SK-N-SH (cell line): Measurements from ENCODE around the gene GARNL3. TPM values are rescaled to one million over a fixed set of nuclear protein-coding genes. Genes with fewer than 3 reads are reported as not detected.

ENCODE experiments used
- CTCF ChIA-PET: fragments of 300-600, 350-600 bp; formaldehyde crosslinking; extraction: SDS; loops from one replicate; lab custom pipeline; 2021; lab: Yijun Ruan, JAX
- POLR2A ChIA-PET: fragments of 350-600 bp; sonication (Branson Sonifier 250); formaldehyde crosslinking; extraction: SDS; loops from one replicate; lab custom pipeline; 2020; ENCODE audit warnings: antibody characterized with exemption, inconsistent platforms; lab: Yijun Ruan, JAX
- DNase-seq: peaks from one replicate; pipeline ENCODE4 v3.0.0; 2012
- H2AFZ ChIP-seq: fragments of 200-600 bp; sonication (generic); 2 replicates; pipeline ENCODE4 v1.8.1; 2016; ENCODE audit warnings: antibody characterized with exemption, mild to moderate bottlenecking, low read depth
- H3F3A ChIP-seq: fragments of 200-600 bp; sonication (generic); replicated peaks from 2 replicates; pipeline ENCODE3; 2016; ENCODE audit warnings: antibody characterized with exemption, mild to moderate bottlenecking; ENCODE audit not compliant: insufficient read depth
- H3K27ac ChIP-seq, 2 experiments: fragments of 200-500 bp in 1 of 2; fragments of 200-600 bp in 1 of 2; sonication (Bioruptor generic) in 1 of 2; sonication (generic), shearing (Covaris generic) in 1 of 2; 2 replicates each; pipeline versions ENCODE4 v1.5.1 to v1.6.1; 2014 to 2016; ENCODE audit warnings: low read depth in 2 of 2, inconsistent platforms in 1 of 2, low read length in 1 of 2, mild to moderate bottlenecking in 1 of 2, mixed read lengths in 1 of 2
- H3K27me3 ChIP-seq: fragments of 200-600 bp; sonication (generic), shearing (Covaris generic); 2 replicates; pipeline ENCODE4 v1.6.1; 2016; ENCODE audit warnings: mixed run types; ENCODE audit not compliant: insufficient read depth
- H3K36me3 ChIP-seq, 2 experiments: fragments of 200-500 bp in 1 of 2; fragments of 200-600 bp in 1 of 2; sonication (Bioruptor generic) in 1 of 2; sonication (generic) in 1 of 2; replicated peaks in 1 of 2; 2 replicates each; pipeline versions ENCODE3 to v1.5.1; 2014 to 2016; ENCODE audit warnings: low read length in 1 of 2, mild to moderate bottlenecking in 1 of 2; ENCODE audit not compliant: insufficient read depth in 2 of 2, control insufficient read depth in 1 of 2
- H3K4me1 ChIP-seq, 2 experiments: fragments of 200-500 bp in 1 of 2; fragments of 200-600 bp in 1 of 2; sonication (Bioruptor generic) in 1 of 2; sonication (generic), shearing (Covaris generic) in 1 of 2; 2 replicates each; pipeline versions ENCODE4 v1.5.1 to v1.6.1; 2014 to 2016; ENCODE audit warnings: low read depth in 1 of 2, low read length in 1 of 2, mixed run types in 1 of 2; ENCODE audit not compliant: insufficient read depth in 2 of 2, control insufficient read depth in 1 of 2
- H3K4me2 ChIP-seq: fragments of 200-600 bp; sonication (generic), shearing (Covaris generic); 2 replicates; pipeline ENCODE4 v1.6.1; 2017; ENCODE audit warnings: mixed run types
- H3K4me3 ChIP-seq, 2 experiments: fragments of 200-500 bp in 1 of 2; fragments of 200-600 bp in 1 of 2; sonication (Bioruptor generic) in 1 of 2; sonication (generic), shearing (Covaris generic) in 1 of 2; 2 replicates each; pipeline versions ENCODE4 v1.5.1 to v1.8.1; 2014 to 2016; ENCODE audit warnings: low read depth in 2 of 2, inconsistent platforms in 1 of 2, low read length in 1 of 2, mild to moderate bottlenecking in 1 of 2, mixed read lengths in 1 of 2, moderate library complexity in 1 of 2
- H3K79me2 ChIP-seq: fragments of 200-600 bp; sonication (generic); 2 replicates; pipeline ENCODE4 v1.8.1; 2017; ENCODE audit warnings: mild to moderate bottlenecking; ENCODE audit not compliant: insufficient read depth
- H3K9ac ChIP-seq: fragments of 200-600 bp; sonication (generic); 2 replicates; pipeline ENCODE4 v1.6.1; 2017; ENCODE audit warnings: mixed run types
- H3K9me2 ChIP-seq: fragments of 200-600 bp; sonication (generic); 2 replicates; pipeline ENCODE4 v1.6.1; 2017; ENCODE audit warnings: mixed run types
- H3K9me3 ChIP-seq: fragments of 200-600 bp; sonication (generic); 2 replicates; pipeline ENCODE4 v1.6.1; 2017; ENCODE audit warnings: mixed run types, mild to moderate bottlenecking, moderate library complexity
- H4K20me1 ChIP-seq: fragments of 200-600 bp; sonication (generic); 2 replicates; pipeline ENCODE4 v1.6.1; 2017; ENCODE audit warnings: mild to moderate bottlenecking, mixed run types; ENCODE audit not compliant: insufficient read depth
- CHD2 ChIP-seq: fragments of 150-350 bp; IDR thresholded peaks from 2 replicates; pipeline ENCODE4 v1.6.1; 2018; ENCODE audit warnings: low read length; ENCODE audit not compliant: partially characterized antibody
- CTCF ChIP-seq: fragments of 200-600 bp; sonication (generic); IDR thresholded peaks from 2 replicates; pipeline ENCODE4 v1.6.1; 2017; ENCODE audit warnings: antibody characterized with exemption, mild to moderate bottlenecking, moderate library complexity
- EP300 ChIP-seq, 2 experiments: IDR thresholded peaks; 2 replicates each; pipeline versions ENCODE4 v1.4.0 to v1.6.1; 2012; ENCODE audit warnings: borderline replicate concordance in 1 of 2, low read depth in 1 of 2, low read length in 1 of 2
- EZH2phosphoT487 ChIP-seq: fragments of 200-600 bp; sonication (generic); IDR thresholded peaks from 2 replicates; pipeline ENCODE4 v1.6.1; 2017; ENCODE audit warnings: low read depth, mixed run types, mild to moderate bottlenecking, antibody characterized with exemption, moderate library complexity, borderline replicate concordance
- FOSL2 ChIP-seq: IDR thresholded peaks from 2 replicates; pipeline ENCODE4 v1.4.0; 2012; ENCODE audit warnings: low read depth, mild to moderate bottlenecking, moderate library complexity, borderline replicate concordance
- FOXM1 ChIP-seq: IDR thresholded peaks from 2 replicates; pipeline ENCODE4 v1.4.0; 2012; ENCODE audit warnings: low read depth, mild to moderate bottlenecking
- IRF3 ChIP-seq: fragments of 150-350 bp; IDR thresholded peaks from 2 replicates; pipeline ENCODE4 v1.6.1; 2016; ENCODE audit warnings: mild to moderate bottlenecking, low read depth, low read length
- JUND ChIP-seq: IDR thresholded peaks from 2 replicates; pipeline ENCODE4 v1.4.0; 2012
- NRF1 ChIP-seq: IDR thresholded peaks from 2 replicates; pipeline ENCODE4 v1.6.1; 2012; ENCODE audit warnings: low read depth, mild to moderate bottlenecking, low read length
- PBX3 ChIP-seq: IDR thresholded peaks from 2 replicates; pipeline ENCODE4; 2012
- RCOR1 ChIP-seq: fragments of 150-350 bp; IDR thresholded peaks from 2 replicates; pipeline ENCODE4 v1.6.1; 2017; ENCODE audit warnings: antibody characterized with exemption, low read length
- REST ChIP-seq: IDR thresholded peaks from 2 replicates; pipeline ENCODE4 v1.6.1; 2012; ENCODE audit warnings: mild to moderate bottlenecking, low read depth, low read length, moderate library complexity
- RFX5 ChIP-seq: IDR thresholded peaks from 2 replicates; pipeline ENCODE4 v1.6.1; 2012; ENCODE audit warnings: mild to moderate bottlenecking, improper control_type of control experiment, low read length
- RXRA ChIP-seq: IDR thresholded peaks from 2 replicates; pipeline ENCODE4 v1.4.0; 2012; ENCODE audit warnings: low read depth, mild to moderate bottlenecking, borderline replicate concordance
- SIN3A ChIP-seq: IDR thresholded peaks from 2 replicates; pipeline ENCODE4 v1.6.1; 2012; ENCODE audit warnings: low read depth, mild to moderate bottlenecking, low read length, moderate library complexity, borderline replicate concordance
- SMC3 ChIP-seq: IDR thresholded peaks from 2 replicates; pipeline ENCODE4 v1.6.1; 2012; ENCODE audit warnings: low read depth, low read length, improper control_type of control experiment
- TAF1 ChIP-seq: IDR thresholded peaks from 2 replicates; pipeline ENCODE4 v1.6.1; 2012; ENCODE audit warnings: low read depth, mild to moderate bottlenecking, low read length, moderate library complexity, borderline replicate concordance
- TCF12 ChIP-seq: IDR thresholded peaks from 2 replicates; pipeline ENCODE4 v1.4.0; 2012
- TEAD4 ChIP-seq: IDR thresholded peaks from 2 replicates; pipeline ENCODE4 v1.4.0; 2012; ENCODE audit warnings: mild to moderate bottlenecking, borderline replicate concordance; ENCODE audit not compliant: insufficient read depth
- USF1 ChIP-seq: IDR thresholded peaks from 2 replicates; pipeline ENCODE4 v1.4.0; 2012; ENCODE audit warnings: low read depth, borderline replicate concordance
- USF2 ChIP-seq: fragments of 150-350 bp; IDR thresholded peaks from 2 replicates; pipeline ENCODE4 v1.6.1; 2017; ENCODE audit warnings: antibody characterized with exemption, low read length, low read depth, borderline replicate concordance
- YY1 ChIP-seq: IDR thresholded peaks from 2 replicates; pipeline ENCODE4 v1.4.0; 2012; ENCODE audit warnings: low read depth, mild to moderate bottlenecking
- polyA plus RNA-seq, 3 experiments: library from polyadenylated mRNA; depleted of rRNA; stranded (reverse); fragments of >200 nt; gene quantifications; 2 replicates each; pipeline ENCODE4 v1.2.3, GENCODE V29; 2012

The GARNL3 gene
- polyA plus RNA-seq, 1 of the 3 experiments (the other 2 are of a cell fraction): 9.1 TPM

GRCh38 chr9:127263237-127263636 is 1.3 kb upstream of the GARNL3 start (continued):
- TF ChIP-seq CTCF: no peak
- TF ChIP-seq RFX5: no peak
- TF ChIP-seq EP300 (IDR thresholded peaks at IDR 0.05; ENCODE audit: borderline replicate concordance in 1 of 2, low read depth in 1 of 2, low read length in 1 of 2): no peak
- no peak for TF ChIP-seq RXRA
- no peak for TF ChIP-seq SMC3
- TF ChIP-seq USF1: no peak
- TF ChIP-seq FOXM1: no peak
- no peak for TF ChIP-seq YY1
- TF ChIP-seq JUND: no peak
- no peak for TF ChIP-seq FOSL2

GRCh38 chr9:127263664-127264063 is 910 bp upstream of the GARNL3 start:
- H3F3A ChIP-seq: peaks cover 6% of the 10 kb centered on the region
- H3K27ac ChIP-seq: peak overlapping the region in 1 of 2 experiments; percentile 95; a peak in 2 of 4 replicates
- peak; percentile 36 for DNase-seq
- H3K9me3 ChIP-seq: no peaks in the 10 kb centered on the region
- H3K9me2 ChIP-seq: no peaks in the 10 kb centered on the region
- H3K36me3 ChIP-seq: no peaks in the 10 kb centered on the region
- H3K9ac ChIP-seq: no peak overlapping the region
- no peaks in the 10 kb centered on the region for H3K27me3 ChIP-seq
- CTCF ChIA-PET: interaction anchor here (0.7 to 1.5 kb wide), 4 partner anchors 10 to 59 kb away, joined by 3 to 4 read pairs (median 3); no protein-coding TSS in a partner anchor
- H3K79me2 ChIP-seq: no peaks in the 10 kb centered on the region; the same call in 1 of the 2 replicates
- H2AFZ ChIP-seq: no peak overlapping the region
- peaks cover 13 to 42% of the 10 kb centered on the region in 2 experiments for H3K4me1 ChIP-seq
- POLR2A ChIA-PET: interaction anchor here (0.6 kb wide), 1 partner anchor 16 kb away, joined by 3 read pairs; no protein-coding TSS in a partner anchor
- no peaks in the 10 kb centered on the region for H4K20me1 ChIP-seq
- H3K4me3 ChIP-seq: no peak overlapping the region
- H3K4me2 ChIP-seq: peak overlapping the region; percentile 57; the same call in 1 of the 2 replicates
- TF ChIP-seq TCF12: no peak
- no peak for TF ChIP-seq EZH2phosphoT487
- TF ChIP-seq PBX3: no peak
- TF ChIP-seq IRF3: no peak
- TF ChIP-seq USF2: no peak
- no peak for TF ChIP-seq SMC3
- no peak for TF ChIP-seq FOSL2
- no peak for TF ChIP-seq RFX5
- TF ChIP-seq YY1: no peak
- no peak for TF ChIP-seq TAF1
- TF ChIP-seq TEAD4: no peak
- no peak for TF ChIP-seq NRF1
- TF ChIP-seq SIN3A: no peak
- peak; percentile 34 for TF ChIP-seq CHD2
- TF ChIP-seq RCOR1: peak; percentile 86
- no peak for TF ChIP-seq REST
